Mesendoderm (in vitro differentiated cells): ENCODE data around the gene GPR108.
A peak's percentile ranks its signal among the peaks of the same experiment; 100 is the strongest.

Experiments used
- DNase-seq: peaks from one replicate; pipeline ENCODE4 v3.0.0; 2013
- H2AK5ac ChIP-seq: 2 replicates; pipeline ENCODE4 v1.6.1; 2013; ENCODE audit warnings: low read length, inconsistent platforms
- H2BK120ac ChIP-seq: 2 replicates; pipeline ENCODE4 v1.6.1; 2013; ENCODE audit warnings: low read depth, mild to moderate bottlenecking, low read length, moderate library complexity, mixed read lengths
- H2BK15ac ChIP-seq: replicated peaks from 2 replicates; pipeline ENCODE4 v1.6.1; 2013; ENCODE audit warnings: low read depth, mild to moderate bottlenecking, moderate library complexity
- H2BK5ac ChIP-seq: 2 replicates; pipeline ENCODE4 v1.6.1; 2013; ENCODE audit warnings: low read length, inconsistent platforms
- H3K18ac ChIP-seq: 2 replicates; pipeline ENCODE4 v1.6.1; 2013; ENCODE audit warnings: mild to moderate bottlenecking, low read length, mixed read lengths
- H3K23ac ChIP-seq: one replicate; pipeline ENCODE4 v1.6.1; 2013; ENCODE audit warnings: low read length
- H3K27ac ChIP-seq: 2 replicates; pipeline ENCODE4 v1.5.1; 2013; ENCODE audit warnings: low read depth, mild to moderate bottlenecking, inconsistent platforms, low read length, moderate library complexity
- H3K27me3 ChIP-seq: 2 replicates; pipeline ENCODE4 v1.6.1; 2013; ENCODE audit warnings: low read length, control low read depth, mild to moderate bottlenecking, inconsistent platforms; ENCODE audit not compliant: insufficient read depth, poor library complexity
- H3K36me3 ChIP-seq: 2 replicates; pipeline ENCODE4 v1.6.1; 2013; ENCODE audit warnings: low read length, inconsistent platforms; ENCODE audit not compliant: control insufficient read depth, insufficient read depth
- H3K4ac ChIP-seq: one replicate; pipeline ENCODE4 v1.6.1; 2013; ENCODE audit warnings: low read depth, mild to moderate bottlenecking, low read length, moderate library complexity
- H3K4me1 ChIP-seq: 2 replicates; pipeline ENCODE4 v1.6.1; 2013; ENCODE audit warnings: low read depth, low read length, inconsistent platforms; ENCODE audit not compliant: control insufficient read depth
- H3K4me2 ChIP-seq: 2 replicates; pipeline ENCODE4 v1.6.1; 2013; ENCODE audit warnings: low read length
- H3K4me3 ChIP-seq: 2 replicates; pipeline ENCODE4 v1.5.1; 2013; ENCODE audit warnings: mild to moderate bottlenecking, low read length
- H3K56ac ChIP-seq: one replicate; pipeline ENCODE4 v1.6.1; 2013; ENCODE audit warnings: low read length
- H3K79me1 ChIP-seq: 2 replicates; pipeline ENCODE4 v1.6.1; 2013; ENCODE audit warnings: low read length, inconsistent platforms
- H3K79me2 ChIP-seq: 2 replicates; pipeline ENCODE4 v1.6.1; 2013; ENCODE audit warnings: mild to moderate bottlenecking, low read length; ENCODE audit not compliant: control insufficient read depth, insufficient read depth
- H3K9ac ChIP-seq: 2 replicates; pipeline ENCODE4 v1.6.1; 2013; ENCODE audit warnings: low read length, inconsistent platforms
- H4K5ac ChIP-seq: one replicate; pipeline ENCODE4 v1.6.1; 2013; ENCODE audit warnings: low read length
- H4K8ac ChIP-seq: one replicate; pipeline ENCODE4 v1.6.1; 2013; ENCODE audit warnings: low read depth, mild to moderate bottlenecking, control low read depth, low read length, moderate library complexity
- WGBS: extraction: QIAGEN DNeasy Blood & Tissue Kit; methylation state at CpG from one replicate; pipeline ENCODE4 v1.1.7; 2013; ENCODE audit warnings: low lambda C conversion rate, missing lambda C conversion rate; ENCODE audit not compliant: insufficient coverage; ENCODE audit errors: extremely low coverage; 5-methylcytosine and 5-hydroxymethylcytosine counted together

Gene GPR108

DNA sequence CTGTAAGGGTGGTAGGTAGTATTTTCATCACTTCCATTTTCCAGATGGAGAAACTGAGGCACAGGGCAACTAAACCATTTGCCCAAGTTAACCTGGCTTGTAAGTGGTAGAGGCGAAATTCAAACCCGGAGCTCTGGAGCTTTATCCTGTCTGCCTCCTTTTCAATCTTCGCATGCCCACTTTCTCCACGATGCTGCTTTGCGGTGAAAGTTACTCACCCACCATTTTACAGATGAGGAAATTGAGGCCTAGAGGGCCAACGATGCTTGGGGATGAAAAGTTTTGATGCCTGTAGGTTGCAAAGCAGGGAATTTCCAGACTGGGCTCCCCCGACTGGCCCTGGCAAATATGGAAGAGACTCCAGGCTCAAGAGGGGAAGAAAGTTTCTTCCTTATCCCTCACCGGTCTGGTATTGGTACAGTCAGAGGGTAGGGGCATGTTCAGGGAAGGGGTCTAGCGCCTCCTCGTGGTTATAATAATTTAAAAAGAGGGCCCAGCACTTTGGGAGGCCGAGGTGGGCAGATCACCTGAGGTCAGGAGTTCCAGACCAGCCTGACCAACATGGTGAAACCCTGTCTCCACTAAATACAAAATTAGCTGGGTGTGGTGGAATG is 31.7 kb upstream of the GPR108 start:
- no peak overlapping the region for H3K9ac ChIP-seq
- no peak overlapping the region for H2BK15ac ChIP-seq
- H3K27me3 ChIP-seq, result no peaks in the 10 kb centered on the region
- peak; percentile 66 for DNase-seq
- no peak overlapping the region for H3K4ac ChIP-seq
- H3K4me1 ChIP-seq, result no peaks in the 10 kb centered on the region
- H3K23ac ChIP-seq, result no peak overlapping the region
- no peak overlapping the region for H3K56ac ChIP-seq
- H2BK120ac ChIP-seq, result no peak overlapping the region
- H3K79me2 ChIP-seq, result peaks cover 12% of the 10 kb centered on the region
- H4K8ac ChIP-seq, result no peak overlapping the region
- no peak overlapping the region for H3K4me2 ChIP-seq
- no peak overlapping the region for H3K4me3 ChIP-seq
- no peak overlapping the region for H4K5ac ChIP-seq
- WGBS, result no CpG with 5 or more reads among the region's 11 CpGs
- no peak overlapping the region for H3K27ac ChIP-seq
- H3K79me1 ChIP-seq, result peaks cover 6% of the 10 kb centered on the region
- no peak overlapping the region for H2BK5ac ChIP-seq
- no peaks in the 10 kb centered on the region for H3K36me3 ChIP-seq
- no peak overlapping the region for H2AK5ac ChIP-seq
- no peak overlapping the region for H3K18ac ChIP-seq

DNA sequence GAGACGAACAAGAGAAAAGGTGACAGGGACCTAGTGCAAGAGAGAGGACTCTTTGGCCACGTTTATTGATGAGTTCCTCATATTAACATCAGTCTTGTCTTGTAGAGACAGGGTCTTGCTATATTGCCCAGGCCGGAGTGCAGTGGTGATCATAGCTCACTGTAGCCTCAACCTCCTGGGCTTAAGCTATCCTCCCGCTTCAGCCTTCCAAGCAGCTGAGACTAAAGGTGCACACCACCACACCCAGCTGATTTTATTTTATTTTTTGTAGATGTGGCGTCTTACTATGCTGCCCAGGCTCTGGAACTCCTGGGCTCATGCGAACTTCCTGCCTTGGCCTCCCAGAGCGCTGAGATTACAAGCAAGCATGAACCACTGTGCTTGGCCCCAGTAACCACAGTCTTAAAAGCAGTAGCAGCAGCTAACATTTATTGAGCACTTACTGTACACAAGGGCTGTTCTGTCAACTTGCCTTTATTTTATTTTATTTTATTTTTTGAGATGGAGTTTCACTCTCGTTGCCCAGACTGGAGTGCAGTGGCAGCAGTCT is 30.9 kb upstream of the GPR108 start:
- H3K27me3 ChIP-seq, result no peaks in the 10 kb centered on the region
- H3K79me2 ChIP-seq, result peaks cover 14% of the 10 kb centered on the region
- H3K9ac ChIP-seq, result no peak overlapping the region
- H3K4me1 ChIP-seq, result no peaks in the 10 kb centered on the region
- no peak overlapping the region for H4K5ac ChIP-seq
- H2BK5ac ChIP-seq, result no peak overlapping the region
- no peak overlapping the region for H3K4ac ChIP-seq
- H3K4me2 ChIP-seq, result no peak overlapping the region
- H3K79me1 ChIP-seq, result peaks cover 9% of the 10 kb centered on the region
- H4K8ac ChIP-seq, result no peak overlapping the region
- no peak overlapping the region for H2BK120ac ChIP-seq
- H3K56ac ChIP-seq, result peak overlapping the region; percentile 86
- no peak overlapping the region for H3K27ac ChIP-seq
- H2BK15ac ChIP-seq, result no peak overlapping the region
- H2AK5ac ChIP-seq, result no peak overlapping the region
- no peak overlapping the region for H3K23ac ChIP-seq
- no peak overlapping the region for H3K18ac ChIP-seq
- no peak for DNase-seq
- no peaks in the 10 kb centered on the region for H3K36me3 ChIP-seq
- H3K4me3 ChIP-seq, result no peak overlapping the region
- no CpG with 5 or more reads among the region's 8 CpGs for WGBS

DNA sequence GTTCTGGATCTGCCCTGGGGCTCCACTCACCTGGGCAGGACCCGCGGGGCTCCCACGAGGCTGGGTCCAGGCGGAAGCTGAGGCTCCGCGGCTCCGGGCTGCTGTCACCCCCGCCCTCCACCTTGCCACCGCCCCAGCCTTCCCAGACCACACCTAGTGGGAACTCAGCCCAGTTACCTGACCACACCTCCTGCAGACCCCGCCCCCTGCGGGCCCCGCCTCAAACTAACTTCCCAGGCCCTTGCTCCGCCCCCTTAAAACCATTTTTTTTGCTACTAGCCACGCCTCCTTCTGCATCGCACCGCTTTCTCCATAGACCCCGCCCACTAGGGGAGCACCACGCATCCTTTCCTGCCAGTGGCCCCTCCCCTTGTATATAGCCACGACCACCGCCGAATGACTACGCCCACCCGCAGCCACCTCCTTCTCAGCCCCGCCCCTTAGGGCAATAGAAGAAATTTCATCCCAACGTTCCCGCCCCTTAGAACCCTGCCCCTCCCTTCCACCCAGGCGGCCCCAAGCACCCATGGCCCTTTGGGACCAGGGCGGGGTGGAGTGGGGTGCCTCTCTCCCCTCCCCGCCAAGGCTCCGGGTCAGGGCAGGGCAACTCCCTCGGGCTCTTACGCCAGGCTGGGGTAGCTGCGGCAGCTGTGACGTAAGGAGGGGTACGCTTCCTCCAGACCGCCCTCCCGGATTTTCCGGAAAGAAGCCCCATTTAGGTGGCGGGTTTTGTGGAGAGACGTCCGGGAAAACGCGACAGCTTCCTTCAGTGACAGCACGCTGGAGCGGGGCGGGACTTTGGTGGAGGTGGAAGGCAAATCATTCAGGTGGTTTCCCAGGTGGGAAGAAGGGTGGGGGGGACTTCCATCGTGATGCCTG is 30.2 kb upstream of the GPR108 start, which contains the start of gene SH2D3A:
TSS of gene SH2D3A (minus strand) at position 79 of the 879 bp plus-strand sequence. CDS start 3,687 bp downstream, outside the sequence.
- peak; percentile 98 for DNase-seq
- no peaks in the 10 kb centered on the region for H3K27me3 ChIP-seq
- no peak within 1 kb of the TSS for H4K5ac ChIP-seq
- H3K23ac ChIP-seq, result no peak within 1 kb of the TSS
- H3K4me2 ChIP-seq, result peak within 1 kb of the TSS; percentile 86
- no peak within 1 kb of the TSS for H3K27ac ChIP-seq
- no peaks in the 10 kb centered on the region for H3K4me1 ChIP-seq
- no peak within 1 kb of the TSS for H2BK120ac ChIP-seq
- peak within 1 kb of the TSS; percentile 79 for H3K9ac ChIP-seq
- no CpG with 5 or more reads among the region's 47 CpGs for WGBS
- peak within 1 kb of the TSS; percentile 89 for H2AK5ac ChIP-seq
- peak within 1 kb of the TSS; percentile 93 for H3K56ac ChIP-seq
- H3K18ac ChIP-seq, result peak within 1 kb of the TSS; percentile 78
- H3K4me3 ChIP-seq, result peak within 1 kb of the TSS; percentile 91
- H2BK5ac ChIP-seq, result peak within 1 kb of the TSS; percentile 58
- no peak within 1 kb of the TSS for H3K4ac ChIP-seq
- H3K79me2 ChIP-seq, result peaks cover 14% of the 10 kb centered on the region
- H2BK15ac ChIP-seq, result no peak within 1 kb of the TSS
- peaks cover 9% of the 10 kb centered on the region for H3K79me1 ChIP-seq
- H3K36me3 ChIP-seq, result no peaks in the 10 kb centered on the region
- no peak within 1 kb of the TSS for H4K8ac ChIP-seq

DNA sequence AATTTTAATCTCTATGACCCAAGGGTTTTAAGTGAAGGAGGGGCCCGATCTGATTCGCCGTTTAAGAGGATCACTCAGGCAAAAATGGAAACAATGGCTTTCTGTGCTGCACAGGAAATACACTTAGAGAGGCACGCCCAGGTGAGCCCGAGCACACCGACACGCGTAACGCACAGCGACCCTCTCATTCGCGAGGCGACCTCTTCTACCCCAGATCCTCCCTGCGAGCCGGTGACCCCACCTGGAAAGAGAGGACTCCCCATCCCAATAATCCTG is 29.6 kb upstream of the GPR108 start:
- Histone ChIP-seq H3K4ac (no peak overlapping the region), H3K4me1 (no peaks in the 10 kb centered on the region), H3K23ac (no peak overlapping the region), H3K4me2 (peak overlapping the region; percentile 86), H3K18ac (peak overlapping the region; percentile 78), H2AK5ac (no peak overlapping the region), H3K9ac (peak overlapping the region; percentile 79), H3K36me3 (no peaks in the 10 kb centered on the region), H2BK15ac (no peak overlapping the region), H3K79me2 (peaks cover 14% of the 10 kb centered on the region), H3K27me3 (no peaks in the 10 kb centered on the region), H2BK120ac (no peak overlapping the region), H4K8ac (no peak overlapping the region), H3K4me3 (peak overlapping the region; percentile 91), H3K27ac (no peak overlapping the region), H3K79me1 (peaks cover 9% of the 10 kb centered on the region), H3K56ac (peak overlapping the region; percentile 93), H4K5ac (no peak overlapping the region), H2BK5ac (peak overlapping the region; percentile 58)
- DNase-seq, result peak; percentile 40
- no CpG with 5 or more reads among the region's 15 CpGs for WGBS

DNA sequence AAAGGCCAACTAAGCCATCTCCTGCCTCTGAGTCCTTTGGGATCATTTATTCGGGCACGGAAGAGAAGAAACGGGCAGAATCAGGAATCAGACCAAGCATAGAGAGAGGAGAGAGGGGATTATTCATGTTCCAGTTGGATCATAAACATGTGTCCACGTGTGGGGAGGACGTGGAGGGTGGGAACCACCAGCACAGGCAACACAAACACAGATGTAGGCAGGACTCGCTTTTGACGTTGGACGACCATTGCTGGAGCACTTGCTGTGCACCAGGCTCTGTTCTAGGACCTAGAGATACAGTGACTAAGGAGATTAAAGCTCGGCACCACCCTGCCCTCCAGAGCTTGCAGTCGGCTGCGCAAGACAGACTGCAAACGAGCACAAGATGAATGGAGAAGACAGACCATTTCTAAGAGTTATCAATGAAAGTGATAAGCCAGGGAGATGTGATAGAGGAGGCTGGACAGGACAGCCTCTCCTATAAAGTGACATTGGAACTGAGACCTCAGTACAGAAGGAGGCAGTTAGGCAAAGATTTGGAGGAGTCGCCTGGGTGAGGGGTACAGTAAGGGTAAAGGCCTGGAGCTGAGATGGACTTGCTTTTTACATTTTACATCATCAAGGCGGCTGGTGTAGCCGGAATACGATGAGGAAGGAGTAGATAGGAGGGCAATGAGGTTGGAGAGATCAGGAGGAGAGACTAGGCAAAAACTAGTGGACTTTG is 29.1 kb upstream of the GPR108 start:
- Histone ChIP-seq H3K56ac (peak overlapping the region; percentile 93), H3K27me3 (no peaks in the 10 kb centered on the region), H3K4me3 (peak overlapping the region; percentile 91), H3K18ac (peak overlapping the region; percentile 78), H3K27ac (no peak overlapping the region), H3K23ac (no peak overlapping the region), H2BK120ac (no peak overlapping the region), H3K79me2 (peaks cover 14% of the 10 kb centered on the region), H3K4me1 (no peaks in the 10 kb centered on the region), H3K4ac (no peak overlapping the region), H3K36me3 (no peaks in the 10 kb centered on the region), H2BK5ac (peak overlapping the region; percentile 12), H3K9ac (peak overlapping the region; percentile 79), H3K4me2 (peak overlapping the region; percentile 86), H4K5ac (no peak overlapping the region), H2BK15ac (no peak overlapping the region), H3K79me1 (peaks cover 9% of the 10 kb centered on the region), H2AK5ac (peak overlapping the region; percentile 89), H4K8ac (no peak overlapping the region)
- no CpG with 5 or more reads among the region's 16 CpGs for WGBS
- DNase-seq, result peak; percentile 69
